NCI-H2107 treated with DMSO at 0.1 percent for 48 hours (cell line): ENCODE data around the gene PRMT7.

ENCODE experiments used
- DNase-seq: peaks from one replicate; lab custom pipeline; 2025; ENCODE audit not compliant: unreplicated experiment; lab: John Stamatoyannopoulos, UW

Gene PRMT7

DNA sequence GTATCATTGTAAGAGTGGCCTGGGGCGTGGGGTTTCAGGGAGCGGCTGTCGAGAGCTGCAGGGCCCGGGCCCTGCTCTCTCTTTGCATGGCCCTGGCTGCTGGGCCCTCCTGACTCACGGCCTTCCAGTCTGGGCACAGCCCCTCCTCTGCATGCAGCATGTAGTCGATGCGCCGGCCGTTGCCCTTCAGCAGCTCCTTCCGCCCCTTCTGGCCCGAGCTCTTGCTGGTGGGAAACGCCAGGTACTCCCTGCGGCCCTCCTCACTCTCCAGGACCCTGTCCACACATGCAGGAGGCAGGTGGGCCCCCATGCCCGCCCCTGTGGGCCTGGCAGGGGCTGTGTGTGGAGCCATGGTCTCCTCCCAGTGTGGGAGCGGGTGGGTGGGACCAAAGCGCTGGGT is 50.7 kb downstream of the PRMT7 start:
- DNase-seq = no peak

DNA sequence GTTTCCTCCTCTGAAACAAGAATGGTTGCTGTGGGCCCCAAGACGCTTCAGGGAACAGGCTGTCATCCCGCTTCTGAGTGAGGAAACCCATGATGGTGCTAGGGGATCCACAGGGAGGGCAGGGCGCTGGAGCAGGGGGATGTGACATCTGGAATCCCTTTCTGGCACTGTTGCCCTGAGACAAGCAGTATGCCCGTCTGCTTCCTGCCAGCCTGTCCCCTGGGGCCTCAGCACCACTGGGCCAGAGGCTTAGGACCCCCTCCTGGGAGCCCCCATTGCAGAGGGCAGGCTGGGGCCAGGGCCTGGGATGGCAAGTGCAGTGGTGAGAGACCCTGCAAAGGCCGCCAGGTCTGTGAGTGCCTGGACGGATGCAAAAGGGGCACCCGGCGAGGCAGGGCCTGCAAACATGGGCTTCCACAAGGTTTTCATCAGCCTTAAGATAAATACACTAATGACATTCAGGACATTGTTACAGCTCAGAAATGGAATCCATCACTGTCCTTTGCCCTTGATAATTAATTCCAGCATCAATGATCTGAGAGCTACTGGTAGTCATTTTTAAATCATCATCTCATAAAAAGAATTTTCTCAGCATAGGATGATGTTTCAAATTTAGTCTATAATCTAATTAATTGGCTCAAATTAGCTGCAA is 51.6 kb downstream of the PRMT7 start:
- DNase-seq = no peak

DNA sequence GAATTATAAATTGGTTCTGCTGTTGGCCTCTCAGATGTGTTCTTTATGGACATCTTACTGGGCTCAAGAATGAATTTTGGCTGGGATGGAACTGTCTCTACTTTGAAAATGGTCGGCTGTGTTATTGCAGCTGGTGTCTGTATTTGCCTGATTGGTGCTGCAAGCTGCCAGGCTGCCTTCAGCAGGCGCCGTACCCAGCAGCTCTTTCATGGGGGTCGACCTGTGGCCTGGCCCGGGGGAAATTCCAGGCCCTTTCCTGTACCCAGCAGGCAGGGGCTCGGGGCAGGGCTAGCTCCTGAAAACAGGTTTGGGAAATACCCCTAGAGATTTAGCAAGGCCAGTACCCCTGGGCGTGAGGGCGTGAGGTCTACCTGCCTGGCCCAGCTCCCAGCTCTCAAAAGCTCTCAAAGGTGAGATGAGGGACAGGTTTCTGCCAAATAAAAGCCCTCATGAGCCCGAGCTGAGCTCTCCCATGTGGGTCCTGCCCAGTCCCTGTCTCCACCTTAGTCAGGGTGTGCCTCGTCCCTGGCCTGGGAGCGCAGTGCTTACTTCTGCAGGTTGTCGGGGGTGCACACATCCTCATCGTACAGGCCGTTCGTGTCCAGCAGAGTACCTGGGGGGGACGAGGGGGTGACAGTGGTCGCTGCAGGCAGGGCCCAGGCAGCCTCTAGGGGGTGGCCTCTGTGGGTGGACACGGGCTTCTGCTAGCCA is 52.3 kb downstream of the PRMT7 start:
- no peak for DNase-seq

DNA sequence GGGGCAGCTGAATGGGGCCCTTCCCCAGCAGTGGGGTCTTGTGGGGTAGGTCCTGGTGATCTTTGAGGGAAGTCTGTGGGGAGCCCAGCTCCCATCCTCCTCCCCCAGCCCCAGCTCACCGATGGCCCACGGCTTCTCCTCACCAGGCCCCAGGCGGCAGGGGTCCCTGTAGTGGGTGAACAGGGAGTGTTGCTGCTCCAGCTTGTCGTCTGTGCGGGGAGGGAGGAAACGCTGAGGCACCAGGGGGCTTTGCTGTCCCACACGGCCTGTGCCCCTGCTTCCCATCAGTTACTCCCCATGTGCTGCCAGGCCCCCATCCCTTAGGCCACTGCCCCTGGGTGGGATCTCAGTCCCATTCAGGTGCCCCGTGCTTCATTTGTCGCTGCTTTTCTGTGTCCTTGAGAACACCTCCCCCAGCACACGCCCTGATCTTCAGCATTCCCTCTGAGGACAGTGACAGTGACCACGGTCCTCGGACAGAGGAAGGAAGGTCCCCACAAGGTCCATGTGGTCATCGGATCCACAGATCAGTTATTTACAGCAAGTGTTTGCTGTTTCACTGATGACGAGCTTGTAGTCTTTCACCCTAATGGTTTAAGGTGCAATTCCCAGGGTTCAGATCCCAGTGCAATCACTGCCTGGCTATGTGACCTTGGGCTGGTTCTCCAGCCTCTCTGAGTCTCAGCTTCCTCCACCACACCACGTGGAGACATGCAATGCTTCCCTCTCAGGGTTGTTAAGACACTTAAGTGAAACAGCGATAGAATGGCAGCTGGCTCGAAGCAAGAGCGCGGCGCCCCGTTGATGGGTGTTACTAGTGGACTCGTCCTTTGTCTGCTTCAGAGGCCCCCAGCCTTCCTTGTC is 53.1 kb downstream of the PRMT7 start:
- DNase-seq = no peak

DNA sequence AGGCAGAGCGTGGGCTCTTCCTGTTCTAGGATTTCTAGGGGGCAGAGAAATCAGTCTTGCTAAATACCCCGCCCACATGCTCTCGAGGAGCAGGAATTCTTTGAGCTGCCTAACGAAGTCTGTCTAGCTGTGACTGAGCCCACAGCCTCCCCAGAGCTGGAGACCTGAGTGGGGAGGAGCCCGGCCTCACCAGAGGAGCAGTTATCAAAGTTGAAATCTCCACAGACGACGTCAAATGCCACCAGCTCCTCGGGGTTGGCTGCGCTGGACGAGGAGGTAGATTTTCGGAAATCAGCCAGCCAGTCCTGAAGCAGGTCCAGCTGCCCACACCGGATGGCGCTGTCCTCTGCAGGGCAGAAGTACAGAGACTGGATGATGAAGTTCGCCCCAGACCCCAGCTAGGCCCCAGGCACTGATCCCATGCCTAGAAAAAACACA is 53.8 kb downstream of the PRMT7 start:
- DNase-seq = no peak

DNA sequence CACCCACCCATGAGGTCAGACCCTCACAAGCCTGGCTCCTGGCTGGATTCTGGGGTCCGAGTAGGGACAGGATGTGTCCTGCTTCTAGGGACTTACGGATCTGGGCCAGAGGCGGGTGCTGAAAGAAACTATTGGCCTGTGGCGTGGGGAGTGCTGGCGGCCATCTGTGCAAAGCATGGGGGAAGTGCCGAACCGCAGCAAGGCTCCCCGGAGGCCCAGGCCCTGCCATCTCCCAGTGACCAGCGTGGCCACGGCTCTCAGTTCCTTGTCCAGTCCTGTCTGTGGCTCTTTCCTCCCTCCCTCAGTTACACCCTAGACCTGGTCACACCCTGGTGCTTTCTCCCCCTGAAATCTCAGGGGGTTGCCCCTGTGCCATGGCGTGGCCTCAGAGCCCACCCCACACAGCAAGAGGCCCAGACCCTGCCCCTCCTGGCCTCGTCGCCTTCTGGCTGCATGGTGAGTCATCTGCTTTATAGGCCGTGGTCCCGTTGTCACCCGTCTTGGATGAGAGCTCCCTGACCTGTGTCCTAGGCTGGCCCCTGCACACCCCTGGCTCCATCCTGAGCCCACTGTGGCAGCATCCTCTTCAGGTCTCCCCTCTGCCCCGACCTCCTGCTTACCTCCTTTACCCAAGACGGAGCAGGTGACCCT is 54.5 kb downstream of the PRMT7 start:
- no peak for DNase-seq

DNA sequence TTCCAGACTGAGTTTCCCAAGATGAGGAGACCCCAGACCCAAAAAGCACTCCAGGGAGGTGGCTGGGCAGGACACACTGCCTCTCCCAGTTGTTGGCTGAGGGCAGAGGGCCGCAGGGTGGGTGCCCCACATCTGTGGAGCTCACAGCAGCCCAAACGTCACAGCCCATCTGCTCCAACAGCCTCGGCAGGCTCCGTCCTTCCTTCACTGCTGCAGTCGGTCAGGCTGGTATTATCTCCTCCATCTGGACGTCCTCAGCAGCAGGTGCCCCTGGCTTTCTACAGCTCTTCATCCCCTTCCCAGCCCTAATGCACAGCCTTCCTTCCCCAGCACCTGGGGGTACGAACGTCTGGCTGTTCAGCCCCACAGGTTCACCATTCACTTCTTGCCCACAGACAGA is 55.2 kb downstream of the PRMT7 start:
- DNase-seq = no peak

DNA sequence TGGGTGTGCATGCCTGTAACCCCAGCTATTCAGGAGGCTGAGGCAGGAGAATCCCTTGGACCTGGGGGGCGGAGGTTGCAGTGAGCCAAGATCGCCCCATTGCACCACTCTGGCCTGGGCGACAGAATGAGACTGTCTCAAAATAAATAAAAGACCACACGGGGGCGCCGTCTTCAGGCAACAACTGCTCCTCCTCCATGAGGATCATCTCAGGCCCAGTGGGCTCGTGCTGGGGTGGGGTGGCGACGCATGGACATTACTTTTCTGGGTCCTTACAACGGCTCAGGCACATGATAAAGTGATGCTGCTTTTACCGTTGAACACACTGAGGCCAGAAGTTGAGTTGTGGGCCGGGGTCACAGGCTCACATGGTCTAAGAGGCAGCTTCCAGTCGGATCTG is 56.2 kb downstream of the PRMT7 start:
- no peak for DNase-seq

DNA sequence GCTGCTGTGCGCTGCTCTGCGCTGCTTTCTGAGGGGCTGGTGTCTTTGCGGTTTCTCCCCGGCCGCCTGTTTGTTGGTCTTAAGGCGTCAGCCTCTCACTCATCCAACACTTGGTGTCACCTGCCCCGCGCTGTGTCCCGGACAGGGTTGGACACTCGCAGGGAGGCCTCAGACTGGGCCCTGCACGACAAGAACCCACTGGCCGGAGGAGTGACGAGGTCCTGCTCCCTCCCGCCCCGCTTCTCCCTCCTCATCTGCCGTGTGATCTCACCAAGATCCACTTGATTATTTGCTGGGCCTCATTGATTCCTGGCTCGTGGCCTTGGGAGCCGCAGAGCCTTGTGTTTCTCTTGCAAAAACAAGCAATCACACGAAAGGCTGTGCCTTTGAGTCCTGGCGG is 56.6 kb downstream of the PRMT7 start:
- DNase-seq = no peak

DNA sequence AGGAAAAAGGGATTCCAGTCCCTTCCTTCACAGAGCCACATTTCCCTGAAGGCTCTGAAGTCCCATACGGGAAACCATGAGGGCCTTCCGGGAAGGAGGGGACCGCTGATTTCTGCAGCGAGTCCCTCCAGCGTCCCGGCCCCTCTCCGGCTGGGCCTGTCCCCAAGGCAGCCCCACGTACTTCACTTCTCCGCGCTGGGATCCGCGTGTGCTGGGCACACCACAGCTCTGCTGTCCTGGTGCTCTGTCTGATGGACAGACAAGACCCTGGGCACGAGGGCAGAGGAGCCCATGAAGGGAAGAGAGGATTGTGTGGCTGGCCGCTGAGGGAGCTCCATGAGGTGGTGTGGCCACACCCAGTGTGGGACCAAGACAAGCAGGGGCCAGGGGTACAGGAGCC is 57.1 kb downstream of the PRMT7 start:
- no peak for DNase-seq

DNA sequence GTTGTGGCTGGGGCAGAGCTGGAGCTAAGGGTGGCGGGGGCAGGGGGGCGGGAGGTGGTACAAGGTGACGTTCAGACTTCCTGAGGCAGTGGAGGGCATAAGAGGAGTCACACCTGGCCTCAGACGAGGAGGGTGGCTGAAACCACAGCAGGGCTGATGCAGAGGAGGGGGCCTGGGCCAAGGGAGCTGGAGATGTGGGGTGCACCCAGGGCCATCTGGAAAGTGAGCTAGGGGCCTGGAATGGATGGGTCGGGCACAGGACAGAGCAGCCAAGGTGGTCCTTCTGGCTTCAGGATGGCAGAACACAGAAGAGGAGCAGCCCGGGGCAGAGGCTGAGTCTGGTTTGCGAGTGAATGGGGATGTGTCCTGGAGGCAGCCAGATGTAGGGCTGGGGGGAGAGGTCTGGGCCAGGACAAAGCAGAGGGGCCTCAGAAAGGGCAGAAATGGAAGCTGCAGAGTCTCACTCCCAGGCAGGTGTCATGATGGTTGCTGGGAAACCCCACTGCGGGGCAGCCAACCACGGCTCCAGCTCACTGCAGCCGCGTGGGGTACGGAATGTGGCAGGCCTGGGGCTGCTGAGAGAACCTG is 57.6 kb downstream of the PRMT7 start:
- no peak for DNase-seq

DNA sequence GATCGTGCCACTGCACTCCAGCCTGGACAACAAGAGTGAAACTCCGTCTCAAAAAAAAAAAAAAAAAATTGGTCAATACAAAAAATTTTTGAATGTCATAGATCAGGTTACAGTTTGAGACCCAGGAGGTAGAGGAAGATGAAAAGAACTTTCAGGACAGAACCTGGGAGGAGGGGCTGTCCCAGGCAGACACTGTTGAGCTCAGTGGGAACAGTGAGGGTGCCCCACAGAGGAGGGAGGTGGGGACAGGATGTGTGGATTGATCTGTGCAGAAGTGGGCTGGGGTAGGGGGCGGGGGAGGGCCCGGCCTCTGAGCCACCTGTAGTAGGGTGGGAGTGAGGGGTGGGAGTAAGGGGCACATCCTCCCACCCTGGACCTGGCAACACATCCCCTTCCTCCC is 58.3 kb downstream of the PRMT7 start:
- no peak for DNase-seq

DNA sequence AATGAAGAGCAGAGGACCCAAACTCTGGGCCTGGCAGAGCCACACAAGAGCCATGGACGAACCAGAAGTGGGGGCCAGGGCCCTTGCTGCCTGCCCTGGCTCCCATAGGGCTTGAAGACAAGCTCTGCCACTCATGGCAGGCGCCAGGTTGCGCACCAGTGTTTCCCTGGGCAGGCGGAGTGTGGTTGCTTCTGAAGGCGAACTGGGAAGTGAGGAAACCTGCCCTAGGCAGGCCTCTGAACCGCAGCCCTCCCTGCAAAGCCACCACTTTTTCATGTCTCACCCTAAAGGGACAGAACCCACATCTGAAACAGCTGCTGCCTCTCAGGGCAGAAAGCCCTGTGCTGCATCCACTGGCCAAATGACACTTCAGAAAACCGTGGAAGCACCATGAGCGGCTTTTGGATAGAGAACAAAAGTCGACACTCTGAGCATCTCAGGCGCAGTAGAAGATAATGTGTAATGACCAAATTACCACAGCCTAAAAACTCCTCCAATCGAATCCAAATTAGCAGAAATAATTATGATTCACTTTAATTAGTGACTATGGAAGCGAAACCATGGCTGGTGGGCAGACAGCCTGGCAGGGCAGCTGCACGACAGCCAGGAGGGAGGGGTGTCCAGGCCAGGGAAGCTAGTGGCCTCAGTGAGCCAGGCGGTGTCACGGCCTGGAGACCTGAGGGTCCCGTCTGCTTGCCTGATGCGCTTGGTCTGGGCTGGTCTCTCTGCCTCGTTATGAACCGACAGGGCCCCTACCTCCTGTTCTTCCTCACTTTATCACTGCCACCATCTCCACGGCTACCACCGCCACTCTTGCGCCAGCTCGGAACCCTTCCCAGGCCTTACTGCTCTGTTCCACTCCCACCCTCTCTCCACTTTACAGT is 59.1 kb downstream of the PRMT7 start:
- DNase-seq = peak; percentile 31

DNA sequence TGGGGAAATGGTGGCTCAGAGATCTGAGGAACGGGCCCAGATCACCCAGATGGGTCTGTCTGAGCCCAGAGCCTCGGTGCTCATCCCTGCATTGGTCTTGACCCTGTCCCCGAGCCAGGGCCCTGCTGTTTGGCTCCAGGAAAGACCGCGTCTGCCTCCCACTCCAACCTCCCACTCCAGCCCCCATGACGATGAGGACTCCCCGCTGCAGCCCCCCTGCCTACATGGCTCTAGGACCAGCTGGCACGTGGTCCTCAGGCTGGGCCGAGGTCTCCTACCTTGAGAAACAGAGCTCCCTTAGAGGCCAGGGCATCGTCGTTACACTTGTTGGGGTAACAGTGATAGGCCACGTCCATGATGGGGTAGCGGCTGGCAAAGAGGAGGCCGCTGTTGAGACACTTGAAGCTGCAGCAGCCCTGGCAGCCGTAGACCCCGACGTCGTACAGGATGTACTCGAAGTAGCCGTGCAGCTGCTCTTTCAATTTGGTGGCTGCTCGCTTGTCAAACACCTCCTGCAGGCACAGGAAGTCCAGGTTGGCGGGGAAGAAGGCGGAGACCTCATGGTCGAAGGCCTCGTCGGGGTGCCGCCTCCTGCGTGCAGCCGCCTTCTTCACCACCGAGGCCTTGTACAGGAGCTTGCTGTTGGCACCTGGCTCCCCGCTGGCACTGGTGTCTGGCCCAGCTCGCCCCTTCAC is 59.9 kb downstream of the PRMT7 start:
- no peak for DNase-seq

DNA sequence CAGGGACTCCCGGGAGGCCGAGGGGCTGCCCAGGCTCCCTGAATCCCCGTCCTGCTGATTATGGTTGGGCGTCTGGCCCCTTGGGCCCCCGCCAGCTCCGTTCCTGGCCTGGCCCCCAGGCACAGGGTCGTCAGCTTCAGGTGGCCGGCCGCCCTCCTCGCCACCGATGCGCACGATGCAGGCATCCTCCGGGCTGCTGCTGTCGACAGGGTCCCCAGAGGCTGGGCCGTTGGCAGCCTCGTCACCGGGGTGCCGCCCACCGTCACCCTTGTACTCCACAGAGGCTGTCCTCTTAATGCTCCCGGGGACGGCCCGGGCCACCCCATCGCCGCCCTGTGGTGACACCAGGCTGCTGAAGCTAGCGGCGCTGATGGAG is 60.4 kb downstream of the PRMT7 start:
- no peak for DNase-seq

DNA sequence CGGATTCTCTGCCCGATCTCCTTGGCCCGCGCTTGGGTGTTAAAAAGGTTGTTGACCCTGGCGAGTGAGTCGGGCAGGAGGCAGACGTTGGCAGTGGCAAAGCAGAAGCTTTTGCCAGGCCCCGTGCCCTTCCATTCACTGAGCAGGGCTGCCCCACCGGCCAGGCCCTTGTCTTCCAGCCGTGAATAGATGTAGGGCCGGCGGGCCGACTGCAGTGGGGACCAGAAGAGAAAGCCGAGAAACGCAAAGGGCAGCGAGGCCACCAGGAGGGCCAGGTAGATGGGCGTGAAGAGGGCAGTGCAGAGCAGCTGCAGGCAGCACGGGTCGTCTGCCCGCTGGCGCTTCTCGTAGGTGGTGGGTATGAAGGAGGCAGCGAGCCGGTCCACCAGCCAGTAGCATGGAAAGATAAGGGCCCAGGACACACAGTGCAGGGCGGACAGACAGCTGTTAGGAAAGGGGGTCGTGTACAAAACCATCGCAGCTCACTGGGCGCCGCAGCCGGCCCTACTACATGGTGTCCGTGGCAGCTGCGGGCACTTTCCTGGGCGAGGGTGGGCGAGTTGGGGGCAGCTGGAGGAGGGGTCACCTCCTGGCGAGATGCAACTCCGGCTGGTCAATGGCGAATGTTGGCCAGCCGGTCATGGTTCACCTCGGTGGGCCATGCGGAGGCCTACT is 61.0 kb downstream of the PRMT7 start:
- DNase-seq = no peak

DNA sequence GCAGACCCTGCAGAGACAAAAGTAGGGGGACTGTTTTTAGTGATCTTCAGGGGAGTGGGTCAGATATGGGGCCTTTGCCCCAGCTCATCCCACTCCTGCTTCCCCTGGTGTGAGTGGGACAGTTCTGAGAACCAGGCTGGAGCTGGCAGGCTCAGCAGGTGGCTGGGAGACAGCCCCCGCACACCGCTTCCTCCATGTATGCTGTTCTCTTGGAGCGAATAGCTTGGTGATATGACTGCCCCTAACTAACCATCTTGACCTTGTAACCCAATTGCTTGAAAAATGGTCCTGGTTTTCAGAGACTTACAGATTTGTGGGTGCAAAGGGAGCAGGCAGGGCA is 61.5 kb downstream of the PRMT7 start:
- DNase-seq = no peak

DNA sequence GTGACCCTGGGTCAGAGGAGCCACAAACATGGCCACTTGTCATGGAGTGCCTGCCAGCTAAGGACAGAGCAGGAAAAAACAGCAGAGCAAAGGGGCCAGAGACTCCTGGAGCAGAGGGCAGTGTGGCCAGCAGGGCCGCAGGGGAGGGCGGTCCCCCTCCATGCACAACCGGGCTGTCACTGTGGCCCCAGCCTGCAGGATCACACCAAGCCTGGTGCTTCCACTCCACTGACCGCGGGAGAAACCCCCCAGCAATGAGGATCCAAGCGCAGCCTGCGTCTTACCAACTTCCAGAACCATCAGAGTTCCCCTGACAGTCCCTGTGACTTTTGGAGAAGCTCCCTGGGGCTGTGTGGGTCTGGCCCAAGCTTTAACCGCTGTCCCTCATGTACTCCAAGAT is 62.0 kb downstream of the PRMT7 start:
- no peak for DNase-seq
